HL-60 (cell line): ENCODE measurements around the gene HECW1.
"Not testable (repeated sequence)": the region's sequence is repeated elsewhere in the genome, so short reads cannot be mapped to it uniquely, and the experiment has no call there.

Experiments
- DNase-seq, 2 experiments: peaks; one replicate each; pipeline ENCODE4 v3.0.0-alpha.2; 2010 to 2020; ENCODE audit warnings: low read depth in 1 of 2, low spot score in 1 of 2
- H3K27ac ChIP-seq: fragments of 250-450 bp; sonication (Bioruptor Pico); replicated peaks from 2 replicates; pipeline ENCODE4 v1.5.1; 2020; ENCODE audit warnings: mild to moderate bottlenecking, moderate library complexity
- H3K27me3 ChIP-seq: fragments of 250-450 bp; sonication (Bioruptor Pico); 2 replicates; pipeline ENCODE4 v1.5.1; 2021; ENCODE audit warnings: mild to moderate bottlenecking, moderate library complexity; ENCODE audit not compliant: insufficient read depth, poor library complexity, severe bottlenecking
- H3K4me3 ChIP-seq: replicated peaks from 2 replicates; pipeline ENCODE4 v1.5.1; 2011; ENCODE audit warnings: mild to moderate bottlenecking, control low read depth, low read length; ENCODE audit not compliant: insufficient read depth
- CTCF ChIP-seq: IDR thresholded peaks from one replicate; pipeline ENCODE4 v1.5.1; 2011; ENCODE audit warnings: low read length, control low read depth, inconsistent platforms; ENCODE audit not compliant: insufficient read depth
- GABPA ChIP-seq: IDR thresholded peaks from 2 replicates; pipeline ENCODE4 v1.6.1; 2012; ENCODE audit warnings: low read depth
- POLR2AphosphoS5 ChIP-seq: IDR thresholded peaks from 2 replicates; pipeline ENCODE4 v1.6.1; 2012; ENCODE audit warnings: low read depth
- REST ChIP-seq: IDR thresholded peaks from 2 replicates; pipeline ENCODE4 v1.6.1; 2012; ENCODE audit warnings: low read depth; ENCODE audit not compliant: insufficient replicate concordance
- SPI1 ChIP-seq: IDR thresholded peaks from 2 replicates; pipeline ENCODE4 v1.6.1; 2012; ENCODE audit warnings: low read depth, mild to moderate bottlenecking, borderline replicate concordance

Gene HECW1

GRCh38 chr7:43201912-43202311 is 89.5 kb downstream of the HECW1 start:
- no peaks in the 10 kb centered on the region for H3K27me3 ChIP-seq
- H3K27ac ChIP-seq = no peak overlapping the region
- no peak overlapping the region for H3K4me3 ChIP-seq
- no peak for DNase-seq
- TF ChIP-seq CTCF (no peak), GABPA (no peak), POLR2AphosphoS5 (no peak), REST (no peak), SPI1 (no peak)

- H3K27ac ChIP-seq = no peak overlapping the region
- no peak overlapping the region for H3K4me3 ChIP-seq
- no peak for DNase-seq
- TF ChIP-seq CTCF (no peak), REST (no peak), SPI1 (no peak), GABPA (no peak)
- no peaks in the 10 kb centered on the region for H3K27me3 ChIP-seq
Observed at GRCh38 chr7:43204081-43204480, 91.6 kb downstream of the HECW1 start.

DNA sequence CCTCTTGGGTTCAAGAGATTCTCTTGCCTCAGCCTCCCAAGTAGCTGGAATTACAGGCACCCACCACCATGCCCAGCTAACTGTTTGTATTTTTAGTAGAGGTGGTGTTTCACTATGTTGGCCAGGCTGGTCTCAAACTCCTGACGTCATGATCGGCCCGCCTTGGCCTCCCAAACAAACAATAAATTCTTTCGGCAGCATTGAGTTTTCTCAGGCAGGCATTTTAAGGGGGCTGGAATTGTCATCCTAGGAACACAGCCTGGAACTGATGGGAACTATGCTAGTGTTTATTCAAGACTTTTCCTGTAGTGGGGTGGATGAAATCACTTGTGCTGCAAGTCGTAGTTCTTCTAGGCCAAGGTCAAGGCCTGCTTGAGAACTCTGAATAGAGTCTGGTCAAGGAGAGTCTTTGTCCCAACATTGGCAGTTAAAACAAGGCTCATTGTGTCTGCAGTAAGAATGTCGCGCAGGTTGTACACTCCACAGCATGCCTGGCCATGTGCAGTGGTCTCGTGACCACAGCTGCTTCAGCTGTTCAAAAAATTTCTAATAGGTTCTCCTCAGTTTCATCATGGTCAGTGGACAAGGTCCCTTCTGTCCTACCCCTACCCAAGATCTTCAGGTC is 92.8 kb downstream of the HECW1 start:
- no peak overlapping the region for H3K4me3 ChIP-seq
- TF ChIP-seq REST (no peak), POLR2AphosphoS5 (no peak)
- H3K27ac ChIP-seq = no peak overlapping the region
- H3K27me3 ChIP-seq = no peaks in the 10 kb centered on the region
- no peak for DNase-seq

GRCh38 chr7:43208242-43208641 is 95.8 kb downstream of the HECW1 start:
- no peaks in the 10 kb centered on the region for H3K27me3 ChIP-seq
- no peak overlapping the region for H3K27ac ChIP-seq
- no peak overlapping the region for H3K4me3 ChIP-seq
- no peak for TF ChIP-seq SPI1
- TF ChIP-seq REST = no peak
- TF ChIP-seq GABPA = no peak
- no peak for TF ChIP-seq POLR2AphosphoS5
- no peak for TF ChIP-seq CTCF
- no peak for DNase-seq

DNA sequence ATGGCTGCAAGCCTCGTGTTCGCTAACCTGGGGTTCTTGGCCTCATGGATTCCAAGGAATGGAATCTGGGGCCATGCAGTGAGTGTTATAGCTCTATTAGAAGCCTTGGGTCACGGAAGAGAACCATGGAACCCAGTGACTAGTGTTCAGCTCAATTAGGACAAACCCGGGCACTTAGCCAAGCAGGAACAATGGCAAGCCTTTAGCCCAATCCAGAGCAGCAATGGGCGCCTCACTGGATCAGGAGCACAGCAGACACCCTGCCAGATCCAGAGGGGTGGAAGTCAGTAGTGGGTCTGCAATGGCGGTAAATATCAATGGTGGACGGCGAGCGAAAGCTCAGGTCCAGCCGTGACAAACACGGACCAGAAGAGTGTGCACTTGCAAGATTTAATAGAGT is 98.1 kb downstream of the HECW1 start:
- not testable (repeated sequence) for H3K27me3 ChIP-seq, H3K27ac ChIP-seq, DNase-seq, H3K4me3 ChIP-seq
